GM12801 (cell line): ENCODE results near the gene OR6C70.

Source experiments
- TF ChIP-seq, protein P1 (sequence below): IDR thresholded peaks from one replicate; pipeline ENCODE4 v1.5.1; 2011; ENCODE audit warnings: control low read depth; ENCODE audit not compliant: insufficient read length; ENCODE audit errors: extremely low read depth

Gene OR6C70

GRCh38 chr12:55492078-55492477 lies 22.1 kb upstream of the OR6C70 start, which contains the start of gene OR6C68:
Gene OR6C68, plus strand, starts transcription at chr12:55492378. Its CDS starts 0 bp downstream, at chr12:55492378.
- TF ChIP-seq, protein P1, sequence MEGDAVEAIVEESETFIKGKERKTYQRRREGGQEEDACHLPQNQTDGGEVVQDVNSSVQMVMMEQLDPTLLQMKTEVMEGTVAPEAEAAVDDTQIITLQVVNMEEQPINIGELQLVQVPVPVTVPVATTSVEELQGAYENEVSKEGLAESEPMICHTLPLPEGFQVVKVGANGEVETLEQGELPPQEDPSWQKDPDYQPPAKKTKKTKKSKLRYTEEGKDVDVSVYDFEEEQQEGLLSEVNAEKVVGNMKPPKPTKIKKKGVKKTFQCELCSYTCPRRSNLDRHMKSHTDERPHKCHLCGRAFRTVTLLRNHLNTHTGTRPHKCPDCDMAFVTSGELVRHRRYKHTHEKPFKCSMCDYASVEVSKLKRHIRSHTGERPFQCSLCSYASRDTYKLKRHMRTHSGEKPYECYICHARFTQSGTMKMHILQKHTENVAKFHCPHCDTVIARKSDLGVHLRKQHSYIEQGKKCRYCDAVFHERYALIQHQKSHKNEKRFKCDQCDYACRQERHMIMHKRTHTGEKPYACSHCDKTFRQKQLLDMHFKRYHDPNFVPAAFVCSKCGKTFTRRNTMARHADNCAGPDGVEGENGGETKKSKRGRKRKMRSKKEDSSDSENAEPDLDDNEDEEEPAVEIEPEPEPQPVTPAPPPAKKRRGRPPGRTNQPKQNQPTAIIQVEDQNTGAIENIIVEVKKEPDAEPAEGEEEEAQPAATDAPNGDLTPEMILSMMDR = no peak

GRCh38 chr12:55472264-55472663 lies 2.3 kb upstream of the OR6C70 start:
- TF ChIP-seq, protein P1 = no peak

- TF ChIP-seq, protein P1 = no peak
Observed at GRCh38 chr12:55469291-55469690, 647 bp downstream of the OR6C70 start.

GRCh38 chr12:55467836-55468235 lies 2.1 kb downstream of the OR6C70 start:
- TF ChIP-seq, protein P1 = no peak

- TF ChIP-seq, protein P1 = no peak
Observed at GRCh38 chr12:55448825-55449224, 21.1 kb downstream of the OR6C70 start.

DNA sequence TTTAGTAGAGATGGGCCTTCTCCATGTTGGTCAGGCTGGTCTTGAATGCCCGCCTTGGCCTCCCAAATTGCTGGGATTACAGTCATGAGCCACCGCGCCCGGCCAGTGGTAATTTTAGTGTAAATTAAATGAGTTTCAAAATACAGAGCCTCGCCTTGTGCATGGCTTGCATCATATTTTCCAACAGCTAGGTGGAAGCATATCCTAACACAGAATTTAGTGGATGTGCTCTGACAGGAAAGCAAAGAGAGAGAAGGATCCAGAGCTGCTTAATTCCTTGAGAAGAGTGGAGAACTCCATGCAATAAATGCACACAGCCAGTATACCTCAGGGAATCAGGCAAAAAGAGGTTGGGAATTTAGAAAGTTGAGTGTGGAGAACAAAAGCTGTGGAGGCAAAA lies 23.6 kb downstream of the OR6C70 start:
- TF ChIP-seq, protein P1 = no peak

- TF ChIP-seq, protein P1 = no peak
Observed at GRCh38 chr12:55445357-55445756, 24.6 kb downstream of the OR6C70 start.

- TF ChIP-seq, protein P1 = no peak
Observed at GRCh38 chr12:55443776-55444175, 26.2 kb downstream of the OR6C70 start, which contains the start of gene OR6C2. Gene OR6C2, plus strand, starts transcription at chr12:55444076. Its CDS starts 8,138 bp downstream, at chr12:55452214.
